Neuronal stem cell (in vitro differentiated cells): ENCODE results near the gene C2orf92.

Experiments used
- DNase-seq: peaks from one replicate; pipeline ENCODE4 v3.0.0-alpha.2; 2013; ENCODE audit warnings: low spot score
- H2AFZ ChIP-seq: one replicate; pipeline ENCODE4 v1.6.1; 2013; ENCODE audit warnings: mild to moderate bottlenecking, low read length, inconsistent platforms
- H2AK5ac ChIP-seq: 2 replicates; pipeline ENCODE4 v1.6.1; 2013; ENCODE audit warnings: low read depth, mild to moderate bottlenecking, inconsistent platforms, low read length, moderate library complexity, mixed read lengths
- H2BK120ac ChIP-seq: 2 replicates; pipeline ENCODE4 v1.6.1; 2013; ENCODE audit warnings: low read depth, mild to moderate bottlenecking, inconsistent platforms, low read length, moderate library complexity, mixed read lengths
- H2BK12ac ChIP-seq: one replicate; pipeline ENCODE4 v1.6.1; 2013; ENCODE audit warnings: low read length, inconsistent platforms
- H2BK15ac ChIP-seq: 2 replicates; pipeline ENCODE4 v1.6.1; 2013; ENCODE audit warnings: mild to moderate bottlenecking, low read length, inconsistent platforms, mixed read lengths
- H2BK5ac ChIP-seq: one replicate; pipeline ENCODE4 v1.6.1; 2013; ENCODE audit warnings: inconsistent platforms, mild to moderate bottlenecking, low read length, moderate library complexity
- H3K14ac ChIP-seq: one replicate; pipeline ENCODE4 v1.6.1; 2013; ENCODE audit warnings: low read length, inconsistent platforms
- H3K18ac ChIP-seq: 2 replicates; pipeline ENCODE4 v1.6.1; 2013; ENCODE audit warnings: low read length, inconsistent platforms
- H3K23ac ChIP-seq: 2 replicates; pipeline ENCODE4 v1.6.1; 2013; ENCODE audit warnings: low read depth, mild to moderate bottlenecking, mixed read lengths, low read length, inconsistent platforms; ENCODE audit not compliant: poor library complexity
- H3K27ac ChIP-seq: replicated peaks from 3 replicates; pipeline ENCODE4 v1.5.1; 2013; ENCODE audit warnings: low read length, inconsistent platforms
- H3K27me3 ChIP-seq, 3 experiments: 2 replicates each; pipeline ENCODE4 v1.6.1; 2013; ENCODE audit warnings: low read length in 3 of 3, mild to moderate bottlenecking in 2 of 3, inconsistent platforms in 1 of 3, low read depth in 1 of 3, mixed read lengths in 1 of 3, moderate library complexity in 1 of 3; ENCODE audit not compliant: control insufficient read depth in 3 of 3, insufficient read depth in 3 of 3
- H3K36me3 ChIP-seq, 2 donors: replicated peaks in 1 of 2; 2 replicates each; pipeline ENCODE4 v1.6.1; 2013; ENCODE audit warnings: low read length in 2 of 2; ENCODE audit not compliant: control insufficient read depth in 2 of 2, insufficient read depth in 2 of 2
- H3K4ac ChIP-seq: 2 replicates; pipeline ENCODE4 v1.6.1; 2013; ENCODE audit warnings: inconsistent platforms, mild to moderate bottlenecking, low read length, moderate library complexity
- H3K4me1 ChIP-seq, 2 donors: 1 replicate in 1 of 2; 2 replicates in 1 of 2; pipeline ENCODE4 v1.6.1; 2013; ENCODE audit warnings: low read length in 2 of 2, low read depth in 1 of 2; ENCODE audit not compliant: control insufficient read depth in 2 of 2, insufficient read depth in 1 of 2
- H3K4me2 ChIP-seq: one replicate; pipeline ENCODE4 v1.6.1; 2013; ENCODE audit warnings: mild to moderate bottlenecking, low read length, inconsistent platforms; ENCODE audit not compliant: insufficient read depth, poor library complexity, severe bottlenecking
- H3K4me3 ChIP-seq, 2 donors: 2 replicates each; pipeline ENCODE4 v1.5.1; 2013; ENCODE audit warnings: low read length in 2 of 2, mild to moderate bottlenecking in 2 of 2, inconsistent platforms in 1 of 2, moderate library complexity in 1 of 2
- H3K79me1 ChIP-seq: one replicate; pipeline ENCODE4 v1.6.1; 2013; ENCODE audit warnings: low read depth, mild to moderate bottlenecking, inconsistent platforms, low read length, moderate library complexity
- H3K9ac ChIP-seq: one replicate; pipeline ENCODE4 v1.6.1; 2013; ENCODE audit warnings: mild to moderate bottlenecking, low read depth, low read length, inconsistent platforms; ENCODE audit not compliant: poor library complexity
- H3K9me3 ChIP-seq, 2 donors: replicated peaks in 1 of 2; 2 replicates each; pipeline versions ENCODE3 to v1.6.1; 2013; ENCODE audit warnings: low read length in 2 of 2, mild to moderate bottlenecking in 2 of 2, inconsistent platforms in 1 of 2, low read depth in 1 of 2, mixed read lengths in 1 of 2, moderate library complexity in 1 of 2; ENCODE audit not compliant: control insufficient read depth in 2 of 2, insufficient read depth in 1 of 2
- H4K8ac ChIP-seq: one replicate; pipeline ENCODE4 v1.6.1; 2013; ENCODE audit warnings: low read depth, mild to moderate bottlenecking, inconsistent platforms, low read length, moderate library complexity
- H4K91ac ChIP-seq: one replicate; pipeline ENCODE4 v1.6.1; 2013; ENCODE audit warnings: low read length, low read depth, mild to moderate bottlenecking, inconsistent platforms; ENCODE audit not compliant: poor library complexity
- WGBS, 2 donors: extraction: QIAGEN DNeasy Blood & Tissue Kit; methylation state at CpG; one replicate each; pipeline ENCODE4 v1.1.7; 2013; ENCODE audit warnings: missing lambda C conversion rate in 2 of 2, mixed read lengths in 1 of 2; ENCODE audit not compliant: insufficient read length in 2 of 2, insufficient replicate concordance in 1 of 2; ENCODE audit errors: extremely low coverage in 2 of 2; 5-methylcytosine and 5-hydroxymethylcytosine counted together

C2orf92 gene

GRCh38 chr2:97738179-97739019 is 68.9 kb downstream of the C2orf92 start:
- no CpG with 5 or more reads among the region's 9 CpGs for WGBS, 2 donors
- Histone ChIP-seq H3K79me1 (peaks cover 2% of the 10 kb centered on the region), H4K8ac (no peak overlapping the region), H2AK5ac (peak overlapping the region; percentile 86), H3K4ac (no peak overlapping the region), H3K4me2 (no peak overlapping the region), H2BK120ac (no peak overlapping the region), H3K18ac (no peak overlapping the region), H3K36me3 (no peaks in the 10 kb centered on the region), H3K14ac (peak overlapping the region; percentile 92), H3K9me3 (peaks cover 0 to 2% of the 10 kb centered on the region in 2 donors), H3K23ac (no peak overlapping the region), H2AFZ (no peak overlapping the region), H2BK5ac (no peak overlapping the region), H3K4me3 (peak overlapping the region in 1 of 2 donors; percentile 34), H4K91ac (no peak overlapping the region), H2BK15ac (no peak overlapping the region), H2BK12ac (no peak overlapping the region), H3K9ac (no peak overlapping the region), H3K27ac (no peak overlapping the region), H3K27me3 (no peaks in the 10 kb centered on the region), H3K4me1 (peaks cover 0 to 1% of the 10 kb centered on the region in 2 donors)
- no peak for DNase-seq

GRCh38 chr2:97739020-97739892 is 69.7 kb downstream of the C2orf92 start:
- no peak overlapping the region for H3K9ac ChIP-seq
- H3K4me3 ChIP-seq, result no peak overlapping the region
- no peak overlapping the region for H2BK15ac ChIP-seq
- H3K27ac ChIP-seq, result no peak overlapping the region
- H2BK120ac ChIP-seq, result peak overlapping the region; percentile 19
- H3K18ac ChIP-seq, result peak overlapping the region; percentile 40
- H4K8ac ChIP-seq, result no peak overlapping the region
- no peak overlapping the region for H2BK12ac ChIP-seq
- peaks cover 0 to 2% of the 10 kb centered on the region in 2 donors for H3K9me3 ChIP-seq
- H3K4ac ChIP-seq, result no peak overlapping the region
- WGBS, 2 donors, result no CpG with 5 or more reads among the region's 23 CpGs
- no peak overlapping the region for H2BK5ac ChIP-seq
- H2AK5ac ChIP-seq, result peak overlapping the region; percentile 86
- H4K91ac ChIP-seq, result no peak overlapping the region
- H3K4me1 ChIP-seq, result peaks cover 0 to 1% of the 10 kb centered on the region in 2 donors
- DNase-seq, result no peak
- no peak overlapping the region for H3K14ac ChIP-seq
- peaks cover 0 to 5% of the 10 kb centered on the region in 2 donors for H3K36me3 ChIP-seq
- no peak overlapping the region for H2AFZ ChIP-seq
- peaks cover under 1% of the 10 kb centered on the region for H3K79me1 ChIP-seq
- no peaks in the 10 kb centered on the region for H3K27me3 ChIP-seq
- H3K4me2 ChIP-seq, result no peak overlapping the region
- H3K23ac ChIP-seq, result peak overlapping the region; percentile 29

- H2BK12ac ChIP-seq, result no peak overlapping the region
- WGBS, 2 donors, result no CpG with 5 or more reads among the region's 5 CpGs
- peaks cover 0 to 1% of the 10 kb centered on the region in 2 donors for H3K4me1 ChIP-seq
- peaks cover 0 to 5% of the 10 kb centered on the region in 2 donors for H3K36me3 ChIP-seq
- H3K23ac ChIP-seq, result no peak overlapping the region
- no peak overlapping the region for H4K91ac ChIP-seq
- H3K9me3 ChIP-seq, result peaks cover 0 to 2% of the 10 kb centered on the region in 2 donors
- no peak overlapping the region for H3K27ac ChIP-seq
- H3K4me2 ChIP-seq, result no peak overlapping the region
- no peaks in the 10 kb centered on the region for H3K79me1 ChIP-seq
- no peak overlapping the region for H2BK120ac ChIP-seq
- no peak overlapping the region for H2BK5ac ChIP-seq
- H3K27me3 ChIP-seq, result no peaks in the 10 kb centered on the region
- H2AK5ac ChIP-seq, result peak overlapping the region; percentile 86
- H3K18ac ChIP-seq, result no peak overlapping the region
- no peak for DNase-seq
- H2AFZ ChIP-seq, result no peak overlapping the region
- H2BK15ac ChIP-seq, result no peak overlapping the region
- H3K9ac ChIP-seq, result no peak overlapping the region
- H3K4ac ChIP-seq, result no peak overlapping the region
- no peak overlapping the region for H3K4me3 ChIP-seq
- no peak overlapping the region for H3K14ac ChIP-seq
- H4K8ac ChIP-seq, result no peak overlapping the region
Measured at GRCh38 chr2:97739893-97740245, 70.4 kb downstream of the C2orf92 start.
